ENCODE measurements around the gene GLIS2. TPM values are rescaled to one million over a fixed set of nuclear protein-coding genes. Genes with fewer than 3 reads are reported as not detected.
A peak's percentile ranks its signal among the peaks of the same experiment; 100 is the strongest.

GLIS2 gene
- total and polyA plus RNA-seq, 4 donors, result 0.68 to 1.4 (median 1.1) TPM

DNA sequence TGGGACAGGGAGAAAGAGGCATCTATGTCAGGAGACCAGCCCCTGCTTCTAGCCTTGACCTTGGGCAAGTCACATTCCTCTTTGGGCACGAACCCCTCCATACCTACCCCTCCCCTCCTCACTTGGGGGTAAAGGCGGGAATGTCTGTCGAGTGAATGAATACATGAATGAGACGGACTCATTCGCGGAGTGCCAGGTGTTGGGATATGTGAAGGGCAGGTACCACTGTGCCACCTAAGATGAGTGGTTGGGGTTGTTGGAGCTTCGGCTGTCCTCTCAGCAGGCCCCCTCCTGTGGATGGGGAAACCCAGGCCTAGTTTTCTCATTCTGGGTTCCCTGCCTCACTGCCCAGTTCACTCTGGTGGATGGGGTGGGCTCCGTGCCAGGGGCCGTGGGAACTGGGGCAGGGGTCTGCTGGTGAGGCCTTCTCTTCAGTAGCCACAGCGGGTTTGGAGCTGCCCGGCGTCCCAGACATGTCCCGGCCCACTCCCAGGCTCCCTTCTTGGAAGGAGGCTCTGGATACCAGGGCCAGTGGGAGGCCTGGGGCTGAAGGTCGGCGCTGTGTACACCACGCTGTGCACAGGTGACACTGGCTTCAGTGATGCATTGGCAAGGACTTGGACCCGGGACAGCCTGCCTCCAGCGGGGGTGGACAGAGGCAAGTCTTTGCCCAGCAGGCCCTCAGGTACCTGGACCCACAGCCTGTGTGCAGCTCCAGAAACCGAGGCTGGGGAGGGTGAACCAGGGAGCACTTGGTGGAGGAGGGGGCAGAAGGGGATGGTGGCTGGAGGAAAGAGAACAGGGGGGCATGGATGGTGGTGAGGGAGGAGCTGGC, 5.6 kb downstream of the GLIS2 start:
- Histone ChIP-seq H3K9ac (ENCODE audit: low read depth in 1 of 2, low read length in 2 of 2) (no peak overlapping the region), H3K27ac (ENCODE audit: low read depth in 1 of 2, low read length in 2 of 2) (no peak overlapping the region)

DNA sequence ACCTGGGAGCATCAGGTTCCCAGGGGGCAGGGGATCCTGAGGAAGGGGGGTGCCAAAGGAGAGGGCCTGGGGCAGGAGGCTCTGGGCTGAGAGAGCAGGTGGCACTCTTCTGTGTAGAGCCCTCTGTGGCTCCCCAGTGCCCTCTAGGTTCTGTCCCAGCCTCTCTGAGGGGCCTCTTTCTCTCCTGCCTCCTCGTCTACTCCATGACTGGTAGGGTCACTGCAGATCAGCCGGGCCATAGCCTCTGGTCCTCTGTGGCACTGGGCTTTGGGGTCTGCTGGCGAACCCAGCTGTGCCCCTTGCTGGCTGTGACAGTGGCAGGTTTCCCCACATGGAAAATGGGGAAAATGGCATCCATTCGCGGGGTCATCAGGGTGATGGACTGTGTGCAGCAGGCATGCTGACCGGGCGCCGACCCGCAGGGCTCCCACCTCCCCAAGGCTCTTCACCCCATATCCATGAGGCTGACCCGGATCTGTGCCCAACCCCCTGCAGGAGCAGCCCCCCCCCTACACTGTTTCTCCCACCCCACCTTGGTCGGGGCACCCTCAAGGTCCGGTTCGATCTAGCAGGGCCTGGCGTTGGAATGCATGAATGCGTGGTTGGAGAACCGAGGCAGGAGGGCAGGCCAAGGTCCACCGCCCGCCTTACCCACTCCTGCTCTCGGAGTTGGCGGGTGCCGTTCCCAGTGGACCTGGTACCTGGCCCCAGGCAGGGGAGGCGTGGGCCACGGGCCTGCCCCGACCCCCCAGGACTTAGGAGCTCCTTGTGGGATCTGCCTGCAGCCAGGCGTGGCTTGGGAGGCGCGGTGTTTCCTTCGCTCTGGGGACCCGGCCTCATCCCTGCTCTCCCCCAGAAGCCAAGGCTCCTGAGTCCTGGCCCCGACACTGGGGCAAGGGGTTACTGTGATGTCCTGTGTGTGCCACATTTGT, 6.5 kb downstream of the GLIS2 start:
- 89% methylated on average over 30 of the region's 30 CpGs for WGBS
- H3K4me3 ChIP-seq (ENCODE audit: low read depth in 1 of 3, low read length in 3 of 3), result no peak overlapping the region
- peak overlapping the region in 1 of 2 donors; percentile 43 for H3K27ac ChIP-seq (ENCODE audit: low read depth in 1 of 2, low read length in 2 of 2)
- DNase-seq (ENCODE audit: low spot score), result no peak
- peaks cover 3 to 40% (median 11%) of the 10 kb centered on the region in 4 donors for H3K4me1 ChIP-seq (ENCODE audit: control insufficient read depth in 4 of 4, insufficient read depth in 4 of 4, low read length in 3 of 4)
- no peak for TF ChIP-seq HNF4G (IDR thresholded peaks at IDR 0.05)
- TF ChIP-seq, protein P1, sequence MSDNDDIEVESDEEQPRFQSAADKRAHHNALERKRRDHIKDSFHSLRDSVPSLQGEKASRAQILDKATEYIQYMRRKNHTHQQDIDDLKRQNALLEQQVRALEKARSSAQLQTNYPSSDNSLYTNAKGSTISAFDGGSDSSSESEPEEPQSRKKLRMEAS (IDR thresholded peaks at IDR 0.05), result no peak
- no peak for TF ChIP-seq YY1 (IDR thresholded peaks at IDR 0.05)
- no peaks in the 10 kb centered on the region for H3K9me3 ChIP-seq (ENCODE audit: control insufficient read depth in 4 of 4, low read length in 3 of 4)
- no peaks in the 10 kb centered on the region for H3K27me3 ChIP-seq (ENCODE audit: control insufficient read depth in 4 of 4, insufficient read depth in 4 of 4, low read length in 3 of 4)
- no peak overlapping the region for H3K9ac ChIP-seq (ENCODE audit: low read depth in 1 of 2, low read length in 2 of 2)
- H3K36me3 ChIP-seq (ENCODE audit: control insufficient read depth in 4 of 4, insufficient read depth in 3 of 4, low read depth in 1 of 4, low read length in 3 of 4), result no peaks in the 10 kb centered on the region

More for the DNA sequence above, 5.6 kb downstream of the GLIS2 start:
- H3K4me3 ChIP-seq (ENCODE audit: low read depth in 1 of 3, low read length in 3 of 3), result no peak overlapping the region
- no peak for DNase-seq (ENCODE audit: low spot score)
- peaks cover 10 to 46% (median 18%) of the 10 kb centered on the region in 4 donors for H3K4me1 ChIP-seq (ENCODE audit: control insufficient read depth in 4 of 4, insufficient read depth in 4 of 4, low read length in 3 of 4)
- WGBS, result 70% methylated on average over 19 of the region's 19 CpGs
- H3K36me3 ChIP-seq (ENCODE audit: control insufficient read depth in 4 of 4, insufficient read depth in 3 of 4, low read depth in 1 of 4, low read length in 3 of 4), result no peaks in the 10 kb centered on the region
- peak; percentile 36 to 40 for TF ChIP-seq HNF4A (conservative IDR thresholded peaks at IDR 0.05)
- TF ChIP-seq, protein P1 (IDR thresholded peaks at IDR 0.05), result no peak
- no peaks in the 10 kb centered on the region for H3K27me3 ChIP-seq (ENCODE audit: control insufficient read depth in 4 of 4, insufficient read depth in 4 of 4, low read length in 3 of 4)
- H3K9me3 ChIP-seq (ENCODE audit: control insufficient read depth in 4 of 4, low read length in 3 of 4), result no peaks in the 10 kb centered on the region

DNA sequence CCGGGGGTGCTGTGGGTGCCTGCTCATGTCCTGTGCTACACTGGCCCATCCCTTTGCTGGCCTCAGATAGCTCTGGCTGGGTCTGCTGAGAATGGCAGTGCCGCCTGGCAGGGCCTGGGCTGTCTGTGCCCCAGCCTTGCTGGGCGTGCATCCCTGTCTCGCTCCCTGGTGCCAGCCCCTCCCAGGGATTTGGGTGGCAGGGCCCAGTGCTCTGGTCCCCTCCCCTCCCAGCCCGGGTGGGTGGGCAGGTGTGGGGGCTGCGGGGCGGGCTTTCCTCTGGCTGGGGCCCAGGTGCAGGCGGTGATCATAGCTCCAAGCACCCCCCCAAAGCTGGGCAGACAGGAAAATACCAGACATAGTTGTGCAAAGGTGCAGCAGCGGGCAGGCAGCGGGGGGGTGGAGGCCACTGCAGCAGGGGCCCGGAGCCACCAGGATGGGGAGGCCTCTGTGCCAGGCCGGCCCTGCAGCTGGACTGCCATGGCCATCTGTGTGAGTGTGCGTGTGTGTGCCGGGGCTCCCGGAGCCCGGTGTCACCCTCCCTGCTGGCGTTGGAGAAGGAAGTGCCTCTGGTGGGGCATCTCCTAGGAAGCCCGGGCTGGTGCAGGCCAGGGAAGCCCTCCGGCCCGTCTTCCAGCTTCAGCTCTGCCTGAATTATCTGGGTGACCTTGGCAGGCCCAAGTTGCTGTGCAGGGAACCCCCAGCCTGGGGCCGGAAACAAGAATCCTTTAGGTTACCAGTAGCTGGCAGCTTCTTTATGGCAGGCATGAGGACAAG, 7.4 kb downstream of the GLIS2 start:
- no peak overlapping the region for H3K9ac ChIP-seq (ENCODE audit: low read depth in 1 of 2, low read length in 2 of 2)
- DNase-seq (ENCODE audit: low spot score), result no peak
- no peaks in the 10 kb centered on the region for H3K36me3 ChIP-seq (ENCODE audit: control insufficient read depth in 4 of 4, insufficient read depth in 3 of 4, low read depth in 1 of 4, low read length in 3 of 4)
- H3K4me1 ChIP-seq (ENCODE audit: control insufficient read depth in 4 of 4, insufficient read depth in 4 of 4, low read length in 3 of 4), result peaks cover 0 to 38% (median 9%) of the 10 kb centered on the region in 4 donors
- H3K9me3 ChIP-seq (ENCODE audit: control insufficient read depth in 4 of 4, low read length in 3 of 4), result no peaks in the 10 kb centered on the region
- H3K4me3 ChIP-seq (ENCODE audit: low read depth in 1 of 3, low read length in 3 of 3), result no peak overlapping the region
- TF ChIP-seq HNF4A (conservative IDR thresholded peaks at IDR 0.05), result no peak
- no peak for TF ChIP-seq GABPA (IDR thresholded peaks at IDR 0.05 in 1 of 2, conservative IDR thresholded peaks at IDR 0.05 in 1 of 2)
- H3K27ac ChIP-seq (ENCODE audit: low read depth in 1 of 2, low read length in 2 of 2), result peak overlapping the region; percentile 13 to 43
- no peaks in the 10 kb centered on the region for H3K27me3 ChIP-seq (ENCODE audit: control insufficient read depth in 4 of 4, insufficient read depth in 4 of 4, low read length in 3 of 4)
- 80% methylated on average over 21 of the region's 21 CpGs for WGBS

DNA sequence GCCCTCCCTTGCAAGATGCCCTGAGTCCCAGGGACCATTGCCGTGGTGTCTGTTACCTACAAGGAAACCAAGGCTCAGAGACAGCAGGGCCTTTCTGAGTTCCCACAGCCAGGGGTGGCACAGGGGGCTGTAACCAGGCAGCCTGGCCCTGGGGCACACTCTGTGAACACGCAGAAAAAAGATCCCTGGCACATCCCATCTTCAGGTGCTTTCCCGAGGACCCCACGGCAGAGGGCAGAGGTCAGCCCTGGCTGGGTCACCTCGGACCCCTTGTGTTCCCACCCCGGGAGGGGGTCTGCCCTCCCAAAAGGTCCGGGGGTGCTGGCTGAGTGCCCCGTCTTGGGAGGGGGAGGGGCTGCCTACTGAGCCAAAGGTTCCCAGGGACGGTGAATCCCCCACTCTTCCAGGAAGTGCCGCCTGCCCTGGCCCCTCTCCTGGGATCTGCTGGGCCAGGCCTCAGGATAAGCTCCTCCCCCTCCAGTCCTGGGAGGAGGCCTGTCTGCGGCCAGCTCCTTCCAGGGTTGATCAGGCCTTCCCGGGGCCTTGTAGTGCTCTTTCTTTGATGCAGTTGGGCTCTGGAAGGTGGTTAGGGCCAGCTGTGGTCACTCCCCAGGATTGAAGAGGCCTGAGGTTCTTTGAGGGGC, 8.1 kb downstream of the GLIS2 start:
- TF ChIP-seq FOXA2 (IDR thresholded peaks at IDR 0.05) (no peak), NR2F2 (IDR thresholded peaks at IDR 0.05) (peak; percentile 26), RAD21 (IDR thresholded peaks at IDR 0.05) (no peak)
- TF ChIP-seq, protein P2, sequence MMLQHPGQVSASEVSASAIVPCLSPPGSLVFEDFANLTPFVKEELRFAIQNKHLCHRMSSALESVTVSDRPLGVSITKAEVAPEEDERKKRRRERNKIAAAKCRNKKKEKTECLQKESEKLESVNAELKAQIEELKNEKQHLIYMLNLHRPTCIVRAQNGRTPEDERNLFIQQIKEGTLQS (IDR thresholded peaks at IDR 0.05), result no peak
- H3K9me3 ChIP-seq (ENCODE audit: control insufficient read depth in 4 of 4, low read length in 3 of 4), result no peaks in the 10 kb centered on the region
- no peaks in the 10 kb centered on the region for H3K27me3 ChIP-seq (ENCODE audit: control insufficient read depth in 4 of 4, insufficient read depth in 4 of 4, low read length in 3 of 4)
- H3K4me1 ChIP-seq (ENCODE audit: control insufficient read depth in 4 of 4, insufficient read depth in 4 of 4, low read length in 3 of 4), result peaks cover 5 to 45% (median 15%) of the 10 kb centered on the region in 4 donors
- no peak for DNase-seq (ENCODE audit: low spot score)
- peak overlapping the region; percentile 13 to 43 for H3K27ac ChIP-seq (ENCODE audit: low read depth in 1 of 2, low read length in 2 of 2)
- H3K4me3 ChIP-seq (ENCODE audit: low read depth in 1 of 3, low read length in 3 of 3), result no peak overlapping the region
- 43% methylated on average over 12 of the region's 12 CpGs for WGBS
- no peak overlapping the region for H3K9ac ChIP-seq (ENCODE audit: low read depth in 1 of 2, low read length in 2 of 2)
- no peaks in the 10 kb centered on the region for H3K36me3 ChIP-seq (ENCODE audit: control insufficient read depth in 4 of 4, insufficient read depth in 3 of 4, low read depth in 1 of 4, low read length in 3 of 4)

All from liver (tissue), 9 donors.